CD14-positive monocyte (primary cell): ENCODE results near the gene PDE11A. TPM values are rescaled to one million over a fixed set of nuclear protein-coding genes. Genes with fewer than 3 reads are reported as not detected.

ENCODE experiments used
- DNase-seq, 3 donors: peaks; one replicate each; pipeline ENCODE4 v3.0.0-alpha.2; 2011 to 2022
- H2AFZ ChIP-seq: 2 replicates; pipeline ENCODE4 v1.6.0; 2012; ENCODE audit warnings: mild to moderate bottlenecking, low read depth, low read length, inconsistent platforms; ENCODE audit not compliant: insufficient read depth, poor library complexity, severe bottlenecking
- H3K27ac ChIP-seq, 2 donors: 1 replicate in 1 of 2; 2 replicates in 1 of 2; pipeline ENCODE4 v1.5.1; 2012 to 2013; ENCODE audit warnings: low read length in 2 of 2, control low read depth in 1 of 2, inconsistent platforms in 1 of 2, low read depth in 1 of 2, mild to moderate bottlenecking in 1 of 2
- H3K27me3 ChIP-seq, 2 donors: one replicate each; pipeline versions ENCODE4 v1.6.0 to v1.6.1; 2011 to 2013; ENCODE audit warnings: low read length in 2 of 2; ENCODE audit not compliant: control insufficient read depth in 2 of 2, insufficient read depth in 2 of 2
- H3K36me3 ChIP-seq, 2 donors: replicated peaks in 1 of 2; 1 replicate in 1 of 2; 2 replicates in 1 of 2; pipeline versions ENCODE4 v1.5.1 to v1.6.1; 2012 to 2013; ENCODE audit warnings: low read length in 2 of 2, control low read depth in 1 of 2, inconsistent platforms in 1 of 2, mild to moderate bottlenecking in 1 of 2; ENCODE audit not compliant: insufficient read depth in 2 of 2, control insufficient read depth in 1 of 2
- H3K4me1 ChIP-seq, 2 donors: 1 replicate in 1 of 2; 2 replicates in 1 of 2; pipeline versions ENCODE4 v1.5.1 to v1.6.1; 2012 to 2013; ENCODE audit warnings: low read length in 2 of 2, control low read depth in 1 of 2, inconsistent platforms in 1 of 2, mild to moderate bottlenecking in 1 of 2, moderate library complexity in 1 of 2; ENCODE audit not compliant: insufficient read depth in 2 of 2, control insufficient read depth in 1 of 2
- H3K4me2 ChIP-seq: replicated peaks from 2 replicates; pipeline ENCODE3; 2012; ENCODE audit warnings: low read length, moderate library complexity, mild to moderate bottlenecking; ENCODE audit not compliant: poor library complexity, severe bottlenecking; ENCODE audit errors: extremely low read depth
- H3K4me3 ChIP-seq, 3 experiments: fragments of 200-600 bp in 1 of 3; sonication (generic) in 1 of 3; replicated peaks in 1 of 3; 1 replicate in 2 of 3; 2 replicates in 1 of 3; pipeline ENCODE4 v1.5.1; 2011 to 2013; ENCODE audit warnings: low read length in 3 of 3, mild to moderate bottlenecking in 3 of 3, control low read depth in 2 of 3, low read depth in 2 of 3, inconsistent platforms in 1 of 3, moderate library complexity in 1 of 3
- H3K79me2 ChIP-seq: 2 replicates; pipeline ENCODE4 v1.6.0; 2012; ENCODE audit warnings: mild to moderate bottlenecking, control low read depth, inconsistent platforms, low read length, moderate library complexity; ENCODE audit not compliant: insufficient read depth
- H3K9ac ChIP-seq: 2 replicates; pipeline ENCODE4 v1.6.0; 2017; ENCODE audit warnings: low read length, mild to moderate bottlenecking; ENCODE audit not compliant: insufficient read depth, poor library complexity, severe bottlenecking
- H3K9me3 ChIP-seq, 2 donors: replicated peaks in 1 of 2; 1 replicate in 1 of 2; 2 replicates in 1 of 2; pipeline versions ENCODE4 v1.5.1 to v1.6.1; 2012 to 2013; ENCODE audit warnings: low read length in 2 of 2, control low read depth in 1 of 2; ENCODE audit not compliant: control insufficient read depth in 1 of 2, insufficient read depth in 1 of 2
- H4K20me1 ChIP-seq: 2 replicates; pipeline ENCODE4 v1.6.0; 2012; ENCODE audit warnings: mild to moderate bottlenecking, low read length, control low read depth, moderate library complexity; ENCODE audit not compliant: insufficient read depth
- H3K27ac Mint-ChIP-seq, 7 donors: one replicate each; pipeline ENCODE4 v1.8.0; 2020; ENCODE audit warnings: mild to moderate bottlenecking in 7 of 7, mixed read lengths in 7 of 7, moderate library complexity in 6 of 7, inconsistent platforms in 2 of 7
- H3K27me3 Mint-ChIP-seq, 3 donors: one replicate each; pipeline ENCODE4 v1.8.0; 2021 to 2022; ENCODE audit warnings: low read depth in 3 of 3, mild to moderate bottlenecking in 3 of 3, mixed read lengths in 3 of 3, moderate library complexity in 3 of 3, inconsistent platforms in 1 of 3
- H3K36me3 Mint-ChIP-seq, 2 donors: one replicate each; pipeline ENCODE4 v1.8.0; 2020; ENCODE audit warnings: mixed read lengths in 2 of 2, inconsistent platforms in 1 of 2, mild to moderate bottlenecking in 1 of 2
- H3K4me1 Mint-ChIP-seq: one replicate; pipeline ENCODE4 v1.8.0; 2020; ENCODE audit warnings: mild to moderate bottlenecking, mixed read lengths
- H3K4me3 Mint-ChIP-seq, 2 donors: one replicate each; pipeline ENCODE4 v1.8.0; 2020; ENCODE audit warnings: mild to moderate bottlenecking in 2 of 2, mixed read lengths in 2 of 2, moderate library complexity in 1 of 2
- H3K9me3 Mint-ChIP-seq, 7 donors: one replicate each; pipeline ENCODE4 v1.8.0; 2020 to 2022; ENCODE audit warnings: mixed read lengths in 7 of 7, mild to moderate bottlenecking in 6 of 7, moderate library complexity in 6 of 7, inconsistent platforms in 2 of 7
- WGBS: methylation state at CpG from one replicate; pipeline ENCODE4 v1.1.5; 2013; ENCODE audit warnings: missing lambda C conversion rate; ENCODE audit not compliant: insufficient coverage; 5-methylcytosine and 5-hydroxymethylcytosine counted together
- intact Hi-C, 2 donors: fragments of 100-400 bp; cut with micrococcal nuclease; formaldehyde crosslinking; loops; one replicate each; pipeline versions ENCODE4 v1.15.0 to v1.15.1; 2023
- polyA plus RNA-seq, 3 donors: library from polyadenylated mRNA; depleted of rRNA in 1 of 3; unstranded in 2 of 3; stranded (reverse) in 1 of 3; fragments of 300-500 nt in 2 of 3; fragments of >200 nt in 1 of 3; fragmentation: Illumina TruSeq in 2 of 3; gene quantifications; 1 replicate in 2 of 3; 2 replicates in 1 of 3; pipeline ENCODE4 v1.2.3, GENCODE V29; 2012 to 2021
- TF ChIP-seq, protein P1 (sequence below): fragments of 200-600 bp; IDR thresholded peaks from one replicate; pipeline ENCODE4 v1.8.0; 2022; ENCODE audit warnings: antibody characterized with exemption, mild to moderate bottlenecking

PDE11A gene
- polyA plus RNA-seq, 3 donors: not detected

GRCh38 chr2:177942731-177943130 is 129.8 kb downstream of the PDE11A start:
- TF ChIP-seq, protein P1, sequence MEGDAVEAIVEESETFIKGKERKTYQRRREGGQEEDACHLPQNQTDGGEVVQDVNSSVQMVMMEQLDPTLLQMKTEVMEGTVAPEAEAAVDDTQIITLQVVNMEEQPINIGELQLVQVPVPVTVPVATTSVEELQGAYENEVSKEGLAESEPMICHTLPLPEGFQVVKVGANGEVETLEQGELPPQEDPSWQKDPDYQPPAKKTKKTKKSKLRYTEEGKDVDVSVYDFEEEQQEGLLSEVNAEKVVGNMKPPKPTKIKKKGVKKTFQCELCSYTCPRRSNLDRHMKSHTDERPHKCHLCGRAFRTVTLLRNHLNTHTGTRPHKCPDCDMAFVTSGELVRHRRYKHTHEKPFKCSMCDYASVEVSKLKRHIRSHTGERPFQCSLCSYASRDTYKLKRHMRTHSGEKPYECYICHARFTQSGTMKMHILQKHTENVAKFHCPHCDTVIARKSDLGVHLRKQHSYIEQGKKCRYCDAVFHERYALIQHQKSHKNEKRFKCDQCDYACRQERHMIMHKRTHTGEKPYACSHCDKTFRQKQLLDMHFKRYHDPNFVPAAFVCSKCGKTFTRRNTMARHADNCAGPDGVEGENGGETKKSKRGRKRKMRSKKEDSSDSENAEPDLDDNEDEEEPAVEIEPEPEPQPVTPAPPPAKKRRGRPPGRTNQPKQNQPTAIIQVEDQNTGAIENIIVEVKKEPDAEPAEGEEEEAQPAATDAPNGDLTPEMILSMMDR: no peak
- no peak overlapping the region for H3K4me3 Mint-ChIP-seq

DNA sequence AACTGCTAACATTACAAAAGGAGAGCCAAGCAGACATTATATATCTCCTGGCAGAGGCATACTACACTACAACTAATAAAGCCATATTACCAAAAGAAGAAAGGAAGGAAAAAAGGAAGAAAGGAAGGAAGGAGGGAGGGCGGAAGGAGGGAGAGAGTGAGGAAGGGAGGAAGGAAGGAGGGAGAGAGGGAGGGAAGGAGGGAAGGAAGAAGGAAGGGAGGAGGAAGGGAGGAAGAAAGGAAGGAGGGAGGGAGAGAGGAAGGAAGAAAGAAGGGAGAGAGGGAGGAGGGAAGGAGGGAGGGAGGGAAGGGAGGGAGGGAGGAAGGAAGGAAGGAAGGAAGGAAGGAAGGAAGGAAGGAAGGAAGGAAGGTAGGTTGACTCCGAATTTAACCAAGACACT is 133.4 kb downstream of the PDE11A start:
- intact Hi-C loops: no loop called here
- H4K20me1 ChIP-seq: no peaks in the 10 kb centered on the region
- no peaks in the 10 kb centered on the region for H3K27me3 ChIP-seq
- no peaks in the 10 kb centered on the region for H3K4me1 Mint-ChIP-seq
- no peak overlapping the region for H3K27ac Mint-ChIP-seq
- H3K4me3 Mint-ChIP-seq: no peak overlapping the region
- H3K9me3 ChIP-seq: no peaks in the 10 kb centered on the region
- peaks cover 0 to 4% (median 0%) of the 10 kb centered on the region in 7 donors for H3K9me3 Mint-ChIP-seq
- peaks cover 0 to 4% (median 2%) of the 10 kb centered on the region in 3 donors for H3K27me3 Mint-ChIP-seq
- H3K4me2 ChIP-seq: no peak overlapping the region
- H3K36me3 Mint-ChIP-seq: no peaks in the 10 kb centered on the region
- no peak overlapping the region for H3K9ac ChIP-seq
- no peak overlapping the region for H2AFZ ChIP-seq
- no peak overlapping the region for H3K27ac ChIP-seq
- DNase-seq: no peak
- H3K4me1 ChIP-seq: no peaks in the 10 kb centered on the region
- H3K4me3 ChIP-seq: no peak overlapping the region
- no peaks in the 10 kb centered on the region for H3K79me2 ChIP-seq
- TF ChIP-seq, protein P1: no peak
- 100% methylated on average over 1 of the region's 2 CpGs for WGBS
- no peaks in the 10 kb centered on the region for H3K36me3 ChIP-seq

More at GRCh38 chr2:177942731-177943130, 129.8 kb downstream of the PDE11A start:
- WGBS: no CpG with 5 or more reads among the region's 1 CpG
- H3K4me3 ChIP-seq: no peak overlapping the region
- Mint-ChIP-seq H3K9me3 (peaks cover 0 to 9% (median 4%) of the 10 kb centered on the region in 7 donors), H3K36me3 (no peaks in the 10 kb centered on the region), H3K27ac (no peak overlapping the region), H3K27me3 (peaks cover 0 to 4% (median 2%) of the 10 kb centered on the region in 3 donors), H3K4me1 (no peaks in the 10 kb centered on the region)
- no peak overlapping the region for H3K4me2 ChIP-seq
- no peak overlapping the region for H3K27ac ChIP-seq
- intact Hi-C loops: no loop called here
- H3K36me3 ChIP-seq: no peaks in the 10 kb centered on the region
- H2AFZ ChIP-seq: no peak overlapping the region
- no peak overlapping the region for H3K9ac ChIP-seq
- H3K4me1 ChIP-seq: no peaks in the 10 kb centered on the region
- no peaks in the 10 kb centered on the region for H3K27me3 ChIP-seq
- H3K79me2 ChIP-seq: no peaks in the 10 kb centered on the region
- no peaks in the 10 kb centered on the region for H4K20me1 ChIP-seq
- no peak for DNase-seq
- H3K9me3 ChIP-seq: no peaks in the 10 kb centered on the region
